ENCODE data around the gene RSPH3. TPM values are rescaled to one million over a fixed set of nuclear protein-coding genes. Genes with fewer than 3 reads are reported as not detected.

RSPH3 gene
- polyA plus RNA-seq, 1 of the 3 experiments (the other 2 are of a cell fraction) = 2.1 TPM

DNA sequence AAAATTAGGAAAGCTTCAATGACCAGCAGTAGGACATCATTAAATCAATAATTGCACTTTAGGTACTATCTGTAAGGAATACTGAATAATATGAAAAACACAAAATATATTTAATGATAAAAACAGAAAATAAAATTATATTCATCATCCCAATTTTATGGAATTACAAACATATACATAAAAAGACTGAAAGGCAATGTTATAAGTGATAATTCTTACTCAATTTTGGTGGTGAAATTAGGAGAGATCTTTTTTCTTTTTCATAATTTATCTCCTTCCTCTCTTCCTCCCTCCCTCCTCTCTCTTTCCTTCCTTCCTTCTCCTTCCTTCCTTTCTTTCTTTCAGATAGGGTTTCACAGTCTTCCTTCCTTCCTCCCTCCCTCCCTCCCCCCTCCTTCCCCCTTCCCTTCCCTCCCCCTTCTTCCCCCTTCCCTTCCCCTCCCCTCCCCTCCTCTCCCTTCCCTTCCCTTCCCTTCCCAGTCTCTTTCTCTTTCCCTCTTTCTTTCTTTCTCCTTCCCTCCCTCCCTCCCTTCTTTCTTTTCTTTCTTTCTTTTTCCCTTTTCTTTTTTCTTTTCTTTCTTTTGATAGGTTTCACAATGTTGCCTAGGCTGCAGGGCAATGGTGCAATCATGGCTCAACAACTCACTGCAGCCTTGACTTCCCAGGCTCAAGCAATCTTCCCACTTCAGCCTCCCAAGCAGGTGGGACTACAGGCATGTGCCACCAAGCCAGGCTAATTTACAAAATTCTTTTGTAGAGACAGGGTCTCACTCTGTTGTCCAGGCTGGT is 36.8 kb downstream of the RSPH3 start:
- H3K27ac ChIP-seq (ENCODE audit: low read depth in 2 of 2, low read length in 1 of 2) = no peak overlapping the region
- no peaks in the 10 kb centered on the region for H3K27me3 ChIP-seq (ENCODE audit: insufficient read depth)
- no peak overlapping the region for H3K4me3 ChIP-seq (ENCODE audit: low read depth in 2 of 2, low read length in 1 of 2)
- no peaks in the 10 kb centered on the region for H3K9me2 ChIP-seq
- TF ChIP-seq, protein P1, sequence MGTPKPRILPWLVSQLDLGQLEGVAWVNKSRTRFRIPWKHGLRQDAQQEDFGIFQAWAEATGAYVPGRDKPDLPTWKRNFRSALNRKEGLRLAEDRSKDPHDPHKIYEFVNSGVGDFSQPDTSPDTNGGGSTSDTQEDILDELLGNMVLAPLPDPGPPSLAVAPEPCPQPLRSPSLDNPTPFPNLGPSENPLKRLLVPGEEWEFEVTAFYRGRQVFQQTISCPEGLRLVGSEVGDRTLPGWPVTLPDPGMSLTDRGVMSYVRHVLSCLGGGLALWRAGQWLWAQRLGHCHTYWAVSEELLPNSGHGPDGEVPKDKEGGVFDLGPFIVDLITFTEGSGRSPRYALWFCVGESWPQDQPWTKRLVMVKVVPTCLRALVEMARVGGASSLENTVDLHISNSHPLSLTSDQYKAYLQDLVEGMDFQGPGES (IDR thresholded peaks at IDR 0.05; ENCODE audit: low read depth, low read length) = no peak
- no peak for TF ChIP-seq GABPA (IDR thresholded peaks at IDR 0.05; ENCODE audit: low read depth)
- no peak for TF ChIP-seq EZH2phosphoT487 (IDR thresholded peaks at IDR 0.05; ENCODE audit: borderline replicate concordance, low read depth)
- TF ChIP-seq ELF1 (IDR thresholded peaks at IDR 0.05) = no peak
- no peak for TF ChIP-seq NRF1 (IDR thresholded peaks at IDR 0.05; ENCODE audit: low read depth, low read length)
- TF ChIP-seq, protein P2, sequence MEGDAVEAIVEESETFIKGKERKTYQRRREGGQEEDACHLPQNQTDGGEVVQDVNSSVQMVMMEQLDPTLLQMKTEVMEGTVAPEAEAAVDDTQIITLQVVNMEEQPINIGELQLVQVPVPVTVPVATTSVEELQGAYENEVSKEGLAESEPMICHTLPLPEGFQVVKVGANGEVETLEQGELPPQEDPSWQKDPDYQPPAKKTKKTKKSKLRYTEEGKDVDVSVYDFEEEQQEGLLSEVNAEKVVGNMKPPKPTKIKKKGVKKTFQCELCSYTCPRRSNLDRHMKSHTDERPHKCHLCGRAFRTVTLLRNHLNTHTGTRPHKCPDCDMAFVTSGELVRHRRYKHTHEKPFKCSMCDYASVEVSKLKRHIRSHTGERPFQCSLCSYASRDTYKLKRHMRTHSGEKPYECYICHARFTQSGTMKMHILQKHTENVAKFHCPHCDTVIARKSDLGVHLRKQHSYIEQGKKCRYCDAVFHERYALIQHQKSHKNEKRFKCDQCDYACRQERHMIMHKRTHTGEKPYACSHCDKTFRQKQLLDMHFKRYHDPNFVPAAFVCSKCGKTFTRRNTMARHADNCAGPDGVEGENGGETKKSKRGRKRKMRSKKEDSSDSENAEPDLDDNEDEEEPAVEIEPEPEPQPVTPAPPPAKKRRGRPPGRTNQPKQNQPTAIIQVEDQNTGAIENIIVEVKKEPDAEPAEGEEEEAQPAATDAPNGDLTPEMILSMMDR (IDR thresholded peaks at IDR 0.05) = no peak
- TF ChIP-seq RFX5 (IDR thresholded peaks at IDR 0.05; ENCODE audit: low read length) = no peak
- no peak for TF ChIP-seq FOXM1 (IDR thresholded peaks at IDR 0.05; ENCODE audit: low read depth)
- TF ChIP-seq TCF12 (IDR thresholded peaks at IDR 0.05) = no peak
- TF ChIP-seq FOSL2 (IDR thresholded peaks at IDR 0.05; ENCODE audit: borderline replicate concordance, low read depth) = no peak
- TF ChIP-seq TEAD4 (IDR thresholded peaks at IDR 0.05; ENCODE audit: borderline replicate concordance, insufficient read depth) = no peak
- TF ChIP-seq TAF1 (IDR thresholded peaks at IDR 0.05; ENCODE audit: borderline replicate concordance, low read depth, low read length) = no peak
- TF ChIP-seq SMC3 (IDR thresholded peaks at IDR 0.05; ENCODE audit: low read depth, low read length) = no peak
- TF ChIP-seq MXI1 (IDR thresholded peaks at IDR 0.05; ENCODE audit: low read depth, low read length) = no peak
- no peak for TF ChIP-seq EP300 (IDR thresholded peaks at IDR 0.05; ENCODE audit: borderline replicate concordance in 1 of 2, low read depth in 1 of 2, low read length in 1 of 2)
- TF ChIP-seq NFIC (IDR thresholded peaks at IDR 0.05; ENCODE audit: borderline replicate concordance) = no peak
- no peak for TF ChIP-seq RAD21 (IDR thresholded peaks at IDR 0.05; ENCODE audit: low read length)
- peaks cover 0 to 10% of the 10 kb centered on the region in 2 experiments for H3K36me3 ChIP-seq (replicated peaks in 1 of 2; ENCODE audit: control insufficient read depth in 1 of 2, insufficient read depth in 2 of 2, low read length in 1 of 2)
- no peaks in the 10 kb centered on the region; a peak in 1 of 4 replicates for H3K4me1 ChIP-seq (ENCODE audit: control insufficient read depth in 1 of 2, insufficient read depth in 2 of 2, low read depth in 1 of 2, low read length in 1 of 2)
- H3F3A ChIP-seq (replicated peaks; ENCODE audit: insufficient read depth) = no peaks in the 10 kb centered on the region
- DNase-seq = no peak
- peaks cover 28% of the 10 kb centered on the region; the same call in 1 of the 2 replicates for H3K9me3 ChIP-seq
- ChIA-PET POLR2A (no interaction called here), CTCF (interaction anchor here (1.3 kb wide), 1 partner anchor 8 kb away, joined by 4 read pairs; no protein-coding TSS in a partner anchor)
- no peak overlapping the region for H3K4me2 ChIP-seq
- no peaks in the 10 kb centered on the region for H3K79me2 ChIP-seq (ENCODE audit: insufficient read depth)
- no peaks in the 10 kb centered on the region for H4K20me1 ChIP-seq (ENCODE audit: insufficient read depth)
- H2AFZ ChIP-seq (ENCODE audit: low read depth) = no peak overlapping the region
- no peak overlapping the region for H3K9ac ChIP-seq

All from SK-N-SH (cell line).